NT2/D1 (cell line): ENCODE measurements around the gene FZD4.

Experiments used
- SUZ12 ChIP-seq: IDR thresholded peaks from 2 replicates; pipeline ENCODE4 v1.6.1; 2011; ENCODE audit not compliant: insufficient read length, insufficient read depth; ENCODE audit errors: extremely low read depth
- YY1 ChIP-seq: IDR thresholded peaks from 2 replicates; pipeline ENCODE4 v1.6.1; 2011; ENCODE audit not compliant: insufficient read length, insufficient read depth
- ZNF274 ChIP-seq: IDR thresholded peaks from 2 replicates; pipeline ENCODE4 v1.6.1; 2011; ENCODE audit warnings: mild to moderate bottlenecking, low read depth, low read length

DNA sequence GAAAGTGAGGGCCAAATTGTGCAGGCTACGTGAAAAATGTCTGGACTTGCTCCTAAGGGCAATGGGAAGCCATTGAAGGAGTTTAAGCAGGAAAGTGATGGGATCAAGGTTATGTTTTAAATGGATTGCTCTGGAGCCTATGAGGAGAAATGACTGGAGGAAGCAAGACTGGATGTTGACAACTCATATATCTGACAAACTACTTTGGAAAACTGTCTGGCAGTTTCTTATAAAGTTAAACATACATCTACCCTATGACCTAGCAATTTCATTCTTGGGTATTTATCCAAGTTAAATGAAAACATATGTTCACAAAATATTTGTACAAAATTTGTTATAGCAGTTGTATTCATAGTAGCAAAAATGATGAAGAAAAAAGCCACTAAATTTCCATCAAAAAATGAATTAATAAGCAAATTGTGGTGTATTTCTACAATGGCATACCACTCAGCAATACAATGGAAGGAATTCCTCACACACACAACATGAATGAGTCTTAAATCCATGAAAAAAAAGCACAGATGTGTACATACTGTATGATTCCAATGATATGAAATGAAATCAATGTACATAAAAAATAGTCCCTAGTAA lies 24.1 kb downstream of the FZD4 start:
- TF ChIP-seq YY1 (no peak), ZNF274 (no peak), SUZ12 (no peak)
